Right lobe of liver (tissue), 6 donors: ENCODE measurements around the gene BET1L. TPM values are rescaled to one million over a fixed set of nuclear protein-coding genes. Genes with fewer than 3 reads are reported as not detected.

Experiments
- ATAC-seq, 4 donors: fragments of 200-7000 bp; cut with Tn5 transposase; one replicate each; pipeline ENCODE4 v1.9.1; 2020; ENCODE audit warnings: mild to moderate bottlenecking in 4 of 4, moderate library complexity in 4 of 4
- DNase-seq, 3 donors: peaks; one replicate each; pipeline ENCODE4 v3.0.0-alpha.2; 2020
- H3K27ac ChIP-seq, 3 donors: fragments of 200-600 bp; one replicate each; pipeline ENCODE4 v1.8.0; 2022
- H3K27me3 ChIP-seq, 2 donors: fragments of 200-600 bp; one replicate each; pipeline ENCODE4 v1.8.0; 2022
- H3K36me3 ChIP-seq, 4 donors: fragments of 200-600 bp; sonication (generic) in 1 of 4; one replicate each; pipeline versions ENCODE4 v1.5.1 to v1.8.0; 2017 to 2022; ENCODE audit warnings: control low read depth in 1 of 4
- H3K4me1 ChIP-seq, 4 donors: fragments of 200-600 bp; sonication (generic) in 1 of 4; one replicate each; pipeline versions ENCODE4 v1.5.1 to v1.8.0; 2017 to 2022; ENCODE audit warnings: control low read depth in 1 of 4
- H3K4me3 ChIP-seq, 3 donors: fragments of 200-600 bp; one replicate each; pipeline ENCODE4 v1.8.0; 2022
- H3K9me3 ChIP-seq, 4 donors: fragments of 200-600 bp; sonication (generic) in 1 of 4; one replicate each; pipeline versions ENCODE4 v1.5.1 to v1.8.0; 2017 to 2022; ENCODE audit warnings: control low read depth in 1 of 4
- CTCF ChIP-seq, 4 donors: fragments of 200-600 bp in 3 of 4; fragments of 450-650 bp in 1 of 4; IDR thresholded peaks; one replicate each; pipeline versions ENCODE4 v1.5.1 to v1.8.0; 2016 to 2022; ENCODE audit warnings: antibody characterized with exemption in 4 of 4, mild to moderate bottlenecking in 2 of 4
- POLR2A ChIP-seq: fragments of 450-650 bp; IDR thresholded peaks from one replicate; pipeline ENCODE4 v1.6.1; 2017; ENCODE audit warnings: antibody characterized with exemption, mild to moderate bottlenecking
- WGBS: methylation state at CpG from one replicate; pipeline ENCODE4 v1.1.6; 2018; ENCODE audit warnings: low coverage, low lambda C conversion rate; ENCODE audit not compliant: insufficient coverage; ENCODE audit errors: missing lambda C conversion rate; 5-methylcytosine and 5-hydroxymethylcytosine counted together
- intact Hi-C, 2 donors: fragments of 100-400 bp; cut with DNase I; formaldehyde crosslinking; loops; one replicate each; pipeline versions ENCODE4 v1.11.2 to v1.14.1; 2022
- total RNA-seq, 6 experiments: library from RNA; depleted of rRNA in 2 of 6; stranded (reverse); fragments of >200 nt in 2 of 6; fragmentation: NEBNext Ultra II Directional in 3 of 6; extraction: Animal tissue kit (Norgen Biotek cat#: 25700) in 3 of 6; gene quantifications; one replicate each; pipeline versions ENCODE4 v1.1.0 to v1.2.4, GENCODE V29; 2016 to 2023
- donor health status: DM: no; HTN: yes; CAD: no.
- donor health status: DM: no; HTN: no; CAD: no.
- donor health status: DM: no; HTN: no; CAD: no.
- donor health status: DM: no; HTN: yes; CAD: no.
- donor health status: DM: no; HTN: yes; CAD: no.

Gene BET1L
- total RNA-seq, 6 experiments from 2014 or later = 17.2 to 28.9 (median 24.8) TPM

DNA sequence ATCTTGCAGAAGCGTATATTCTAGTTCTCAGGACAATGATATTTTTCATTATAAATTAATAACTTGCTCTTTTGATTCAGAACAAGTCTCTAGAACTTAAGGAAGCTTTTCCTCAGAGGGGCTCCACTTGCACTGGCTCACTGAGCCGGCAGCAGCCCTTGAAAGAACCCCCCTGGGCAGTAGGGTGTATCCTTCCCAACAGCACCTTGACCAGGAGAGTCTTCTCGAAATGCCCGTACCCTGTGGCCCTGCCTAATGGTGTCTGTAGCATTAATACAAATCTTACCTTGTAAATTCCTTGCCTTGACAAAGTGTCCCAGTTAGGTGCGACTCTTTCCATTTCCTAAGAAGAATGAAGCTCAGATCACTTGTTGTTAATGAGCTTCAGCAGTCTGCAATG is 43.1 kb upstream of the BET1L start:
- 79% methylated on average over 4 of the region's 5 CpGs for WGBS
- peaks cover 0 to 74% (median 31%) of the 10 kb centered on the region in 4 donors for H3K36me3 ChIP-seq
- no peaks in the 10 kb centered on the region for H3K4me1 ChIP-seq
- no peak overlapping the region for H3K27ac ChIP-seq
- intact Hi-C loops = loop anchor here in 1 of 2 donors (10.0 kb wide), 1 partner anchor 115 kb away; the partner anchor contains the start of gene B4GALNT4
- ATAC-seq (no peak), DNase-seq (no peak)
- no peak overlapping the region for H3K4me3 ChIP-seq
- no peak for TF ChIP-seq CTCF (IDR thresholded peaks at IDR 0.05)
- no peak for TF ChIP-seq POLR2A
- H3K27me3 ChIP-seq = no peaks in the 10 kb centered on the region
- no peaks in the 10 kb centered on the region for H3K9me3 ChIP-seq

- TF ChIP-seq CTCF (IDR thresholded peaks at IDR 0.05) = no peak
- TF ChIP-seq POLR2A = no peak
- Histone ChIP-seq H3K27ac (no peak overlapping the region), H3K4me3 (no peak overlapping the region), H3K9me3 (no peaks in the 10 kb centered on the region), H3K4me1 (no peaks in the 10 kb centered on the region), H3K36me3 (peaks cover 0 to 86% (median 42%) of the 10 kb centered on the region in 4 donors), H3K27me3 (no peaks in the 10 kb centered on the region)
- 89% methylated on average over 8 of the region's 8 CpGs for WGBS
- ATAC-seq (no peak), DNase-seq (no peak)
- intact Hi-C loops = loop anchor here in 1 of 2 donors (5.0 kb wide), 1 partner anchor 47 kb away; no protein-coding TSS in a partner anchor
Observed at GRCh38 chr11:249062-249461, 41.9 kb upstream of the BET1L start.

DNA sequence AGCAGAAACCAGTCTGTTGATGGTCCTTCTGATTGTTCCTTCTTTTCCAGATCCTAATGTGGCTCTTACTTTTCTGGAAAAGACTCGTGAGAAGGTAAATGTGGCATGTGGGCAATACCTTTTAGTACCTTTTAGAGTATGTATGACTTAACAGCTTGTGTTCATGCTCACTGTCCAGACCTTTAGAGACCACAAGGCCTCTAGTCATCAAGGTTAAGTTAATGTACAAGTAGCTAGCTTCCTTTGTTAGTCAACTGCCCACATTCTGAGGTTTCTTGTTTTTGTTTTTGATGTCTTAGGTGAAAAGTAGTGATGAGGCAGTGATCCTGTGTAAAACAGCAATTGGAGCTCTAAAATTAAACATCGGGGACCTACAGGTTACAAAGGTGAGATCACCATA is 37.2 kb upstream of the BET1L start:
- H3K9me3 ChIP-seq = no peaks in the 10 kb centered on the region
- H3K4me3 ChIP-seq = no peak overlapping the region
- 92% methylated on average over 2 of the region's 2 CpGs for WGBS
- peaks cover 0 to 77% (median 37%) of the 10 kb centered on the region in 4 donors for H3K36me3 ChIP-seq
- H3K27ac ChIP-seq = no peak overlapping the region
- no peak for DNase-seq
- no peaks in the 10 kb centered on the region for H3K4me1 ChIP-seq
- TF ChIP-seq POLR2A (no peak), CTCF (IDR thresholded peaks at IDR 0.05) (no peak)
- no peaks in the 10 kb centered on the region for H3K27me3 ChIP-seq
- no peak for ATAC-seq
- intact Hi-C loops = no loop called here

- 93% methylated on average over 5 of the region's 5 CpGs for WGBS
- DNase-seq = no peak
Observed at GRCh38 chr11:241634-242033, 34.4 kb upstream of the BET1L start.

More at GRCh38 chr11:241634-242033, 34.4 kb upstream of the BET1L start:
- Histone ChIP-seq H3K4me1 (peaks cover 0 to 13% (median 6%) of the 10 kb centered on the region in 4 donors), H3K9me3 (no peaks in the 10 kb centered on the region), H3K36me3 (peaks cover 0 to 52% (median 26%) of the 10 kb centered on the region in 4 donors), H3K27ac (no peak overlapping the region), H3K27me3 (no peaks in the 10 kb centered on the region), H3K4me3 (no peak overlapping the region)
- ATAC-seq = no peak
- intact Hi-C loops = no loop called here
- TF ChIP-seq CTCF (IDR thresholded peaks at IDR 0.05) = no peak
